HepG2 (cell line): Measurements from ENCODE around the gene CMTM3. TPM values are rescaled to one million over a fixed set of nuclear protein-coding genes. Genes with fewer than 3 reads are reported as not detected.

ENCODE experiments used
- ASH2L ChIP-seq: fragments of 300-600, 200-600 bp; sonication (generic); IDR thresholded peaks from 2 replicates; pipeline ENCODE4 v1.7.0; 2017; ENCODE audit warnings: low read depth, mild to moderate bottlenecking, moderate library complexity, mixed read lengths, low read length; ENCODE audit not compliant: insufficient read length
- CAMTA2 ChIP-seq: sonication (generic); formaldehyde crosslinking; IDR thresholded peaks from 2 replicates; pipeline ENCODE4 v1.4.0; 2020; ENCODE audit warnings: mild to moderate bottlenecking, missing genetic modification reagents, borderline replicate concordance
- HMG20B ChIP-seq: conservative IDR thresholded peaks from 2 replicates; pipeline ENCODE4 v1.6.1; 2016; ENCODE audit warnings: missing genetic modification reagents, missing compliant biosample characterization
- HOXA7 ChIP-seq: sonication (generic); formaldehyde crosslinking; IDR thresholded peaks from 2 replicates; pipeline ENCODE4 v1.8.1; 2022; ENCODE audit warnings: mild to moderate bottlenecking, missing genetic modification reagents, moderate library complexity
- KAT8 ChIP-seq: IDR thresholded peaks from 2 replicates; pipeline ENCODE4 v1.6.1; 2016; ENCODE audit warnings: missing genetic modification reagents, missing compliant biosample characterization
- MAZ ChIP-seq, 2 experiments: sonication (generic) in 1 of 2; formaldehyde crosslinking in 1 of 2; IDR thresholded peaks; 2 replicates each; pipeline versions ENCODE4 v1.5.0 to v1.6.1; 2012 to 2020; ENCODE audit warnings: low read depth in 2 of 2, mild to moderate bottlenecking in 2 of 2, borderline replicate concordance in 1 of 2, improper control_type of control experiment in 1 of 2, low read length in 1 of 2, missing genetic modification reagents in 1 of 2, moderate library complexity in 1 of 2
- NFKB2 ChIP-seq: sonication (generic); formaldehyde crosslinking; IDR thresholded peaks from 2 replicates; pipeline ENCODE4 v1.4.0; 2020; ENCODE audit warnings: missing genetic modification reagents, borderline replicate concordance
- PCBP1 ChIP-seq: fragments of 200-400 bp; formaldehyde crosslinking; IDR thresholded peaks from 2 replicates; pipeline ENCODE4 v1.6.1; 2017; ENCODE audit warnings: mild to moderate bottlenecking, low read depth, low read length, borderline replicate concordance
- PRMT3 ChIP-seq: sonication (generic); formaldehyde crosslinking; IDR thresholded peaks from 2 replicates; pipeline ENCODE4 v1.8.1; 2022; ENCODE audit warnings: low read depth, mild to moderate bottlenecking, moderate library complexity, missing genetic modification reagents, borderline replicate concordance
- PRPF4 ChIP-seq: fragments of 200-400 bp; formaldehyde crosslinking; IDR thresholded peaks from 2 replicates; pipeline ENCODE4 v1.6.1; 2016; ENCODE audit warnings: low read length, low read depth; ENCODE audit not compliant: poor library complexity, severe bottlenecking
- PTBP1 ChIP-seq: fragments of 200-400 bp; formaldehyde crosslinking; IDR thresholded peaks from 2 replicates; pipeline ENCODE4 v1.6.1; 2018; ENCODE audit warnings: low read length, low read depth; ENCODE audit not compliant: poor library complexity, severe bottlenecking
- RFX5 ChIP-seq: IDR thresholded peaks from 2 replicates; pipeline ENCODE4 v1.6.1; 2011; ENCODE audit warnings: low read depth, low read length, improper control_type of control experiment
- SP2 ChIP-seq: sonication (generic); formaldehyde crosslinking; IDR thresholded peaks from 2 replicates; pipeline ENCODE4 v1.5.1; 2020; ENCODE audit warnings: mild to moderate bottlenecking, missing genetic modification reagents
- SPEN ChIP-seq: sonication (generic); formaldehyde crosslinking; IDR thresholded peaks from 2 replicates; pipeline ENCODE4 v1.5.1; 2020; ENCODE audit warnings: low read depth, mild to moderate bottlenecking, missing genetic modification reagents
- XRCC5 ChIP-seq: fragments of 200-400 bp; formaldehyde crosslinking; optimal IDR thresholded peaks from 2 replicates; pipeline ENCODE3; 2017; ENCODE audit warnings: mild to moderate bottlenecking, low read length
- ZBTB21 ChIP-seq: sonication (generic); formaldehyde crosslinking; IDR thresholded peaks from 2 replicates; pipeline ENCODE4 v1.4.0; 2020; ENCODE audit warnings: missing genetic modification reagents
- ZC3H13 ChIP-seq: sonication (generic); formaldehyde crosslinking; IDR thresholded peaks from 2 replicates; pipeline ENCODE4 v1.8.1; 2023; ENCODE audit warnings: mild to moderate bottlenecking, missing genetic modification reagents, moderate library complexity
- ZNF17 ChIP-seq: sonication (generic); formaldehyde crosslinking; IDR thresholded peaks from 2 replicates; pipeline ENCODE4 v1.5.0; 2020; ENCODE audit warnings: mild to moderate bottlenecking, missing genetic modification reagents
- ZNF24 ChIP-seq: fragments of 450-650 bp; IDR thresholded peaks from 2 replicates; pipeline ENCODE4 v1.6.1; 2017; ENCODE audit warnings: antibody characterized with exemption, mild to moderate bottlenecking
- ZNF530 ChIP-seq: sonication (generic); formaldehyde crosslinking; IDR thresholded peaks from 2 replicates; pipeline ENCODE4 v1.5.0; 2020; ENCODE audit warnings: low read depth, mild to moderate bottlenecking, missing genetic modification reagents
- ZNF549 ChIP-seq: sonication (generic); formaldehyde crosslinking; IDR thresholded peaks from 2 replicates; pipeline ENCODE4 v1.5.0; 2020; ENCODE audit warnings: missing genetic modification reagents
- ZNF883 ChIP-seq: sonication (generic); formaldehyde crosslinking; IDR thresholded peaks from 2 replicates; pipeline ENCODE4 v1.5.1; 2020; ENCODE audit warnings: mild to moderate bottlenecking, missing genetic modification reagents; ENCODE audit errors: not compliant biosample characterization
- polyA plus RNA-seq, 8 experiments: library from polyadenylated mRNA; depleted of rRNA in 3 of 8; stranded (reverse) in 7 of 8; unstranded in 1 of 8; fragments of >200 nt; fragmentation: Illumina TruSeq in 4 of 8; extraction: Trizol in 4 of 8; gene quantifications; 2 replicates each; pipeline versions ENCODE4 v1.2.1 to v1.2.3, GENCODE V29; 2011 to 2016; ENCODE audit warnings: low read depth in 4 of 8, missing spikeins in 1 of 8, mixed read lengths in 1 of 8; ENCODE audit not compliant: insufficient read depth in 1 of 8
- total RNA-seq, 5 experiments: library from RNA; depleted of rRNA; stranded (reverse); fragments of >200 nt; fragmentation: Illumina TruSeq; extraction: Trizol; gene quantifications; 2 replicates each; pipeline ENCODE4 v1.2.3, GENCODE V29; 2016; ENCODE audit warnings: low read depth in 1 of 5
- TF ChIP-seq, protein P1 (sequence below): sonication (generic); formaldehyde crosslinking; IDR thresholded peaks from 2 replicates; pipeline ENCODE4 v1.5.0; 2020; ENCODE audit warnings: missing genetic modification reagents
- TF ChIP-seq, protein P2 (sequence below), 2 experiments: sonication (generic) in 1 of 2; formaldehyde crosslinking in 1 of 2; IDR thresholded peaks; 2 replicates each; pipeline versions ENCODE4 v1.5.1 to v1.6.1; 2011 to 2020; ENCODE audit warnings: borderline replicate concordance in 1 of 2, low read depth in 1 of 2, low read length in 1 of 2, mild to moderate bottlenecking in 1 of 2, missing genetic modification reagents in 1 of 2, moderate library complexity in 1 of 2

CMTM3 gene
- total and polyA plus RNA-seq, 2 of the 13 experiments (the other 11 are each of a cell fraction or from before 2014, with no cell fraction given) = 29.2 to 48.7 TPM

DNA sequence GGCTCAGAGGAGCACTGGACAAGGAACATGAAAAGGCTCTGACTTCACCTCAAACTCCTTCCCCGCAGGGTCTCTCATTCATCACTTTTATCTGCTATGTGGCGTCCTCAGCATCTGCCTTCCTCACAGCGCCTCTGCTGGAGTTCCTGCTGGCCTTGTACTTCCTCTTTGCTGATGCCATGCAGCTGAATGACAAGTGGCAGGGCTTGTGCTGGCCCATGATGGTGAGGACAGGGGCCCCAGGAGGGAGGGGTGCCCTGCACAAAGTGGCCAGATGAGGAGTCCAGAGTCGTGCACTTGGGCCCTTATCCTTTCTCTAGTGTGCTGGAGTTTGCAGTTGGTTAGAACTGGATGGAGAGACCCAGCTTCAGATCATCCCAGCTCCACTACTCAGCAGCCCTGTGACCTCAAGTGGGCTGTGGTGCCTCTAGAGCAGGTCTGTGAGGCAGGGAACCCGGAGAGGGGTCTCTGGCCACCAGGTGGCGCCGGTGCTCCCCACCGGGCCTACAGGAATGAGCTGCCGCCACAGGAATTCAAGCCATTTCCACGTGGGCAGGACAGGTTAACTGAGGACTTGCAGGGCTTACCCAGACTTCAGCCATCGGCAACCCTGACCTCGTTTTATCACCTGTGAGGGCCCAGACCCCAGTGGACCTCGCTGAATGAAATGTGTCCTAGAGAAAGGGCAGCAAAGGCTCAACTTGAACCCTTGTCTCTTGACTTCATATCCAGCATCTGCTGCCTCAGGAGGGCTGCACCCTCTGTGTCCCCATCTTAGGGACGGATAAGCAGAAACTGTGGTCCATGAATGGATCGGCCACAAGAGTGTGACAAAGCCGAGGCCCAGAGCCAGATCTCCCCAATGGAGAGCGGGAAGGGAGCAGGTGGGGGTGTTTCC is 4.0 kb downstream of the CMTM3 start (continued):
- no peak for TF ChIP-seq ZBTB21 (CRISPR knock-in tag)
- TF ChIP-seq, protein P1, sequence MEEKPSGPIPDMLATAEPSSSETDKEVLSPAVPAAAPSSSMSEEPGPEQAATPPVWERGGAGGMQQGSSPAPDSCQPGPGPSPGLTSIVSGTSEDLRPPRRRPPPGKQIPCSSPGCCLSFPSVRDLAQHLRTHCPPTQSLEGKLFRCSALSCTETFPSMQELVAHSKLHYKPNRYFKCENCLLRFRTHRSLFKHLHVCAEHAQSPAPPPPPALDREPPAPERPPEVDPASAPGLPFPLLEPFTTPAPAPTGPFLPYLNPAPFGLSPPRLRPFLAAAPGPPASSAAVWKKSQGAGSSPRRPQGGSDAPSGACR (CRISPR knock-in tag) = peak; percentile 87
- TF ChIP-seq ZNF549 (CRISPR knock-in tag) = no peak
- TF ChIP-seq HMG20B (CRISPR knock-in tag) = no peak
- peak; percentile 99 for TF ChIP-seq XRCC5
- TF ChIP-seq NFKB2 = peak; percentile 95
- TF ChIP-seq CAMTA2 (CRISPR knock-in tag) = 0 out of 2 replicates have a peak, but pooled peaks have one; percentile 64
- no peak for TF ChIP-seq PTBP1
- peak; percentile 36; the same call in 1 of the 2 replicates for TF ChIP-seq ZNF24
- TF ChIP-seq KAT8 = peak; percentile 72
- TF ChIP-seq ZNF530 (CRISPR knock-in tag) = no peak
- no peak for TF ChIP-seq SP2 (CRISPR knock-in tag)
- TF ChIP-seq ZNF17 (CRISPR knock-in tag) = no peak; the same call in 1 of the 2 replicates
- TF ChIP-seq SPEN (CRISPR knock-in tag) = peak; percentile 65
- TF ChIP-seq MAZ (IDR thresholded peaks at IDR 0.05; ENCODE audit: borderline replicate concordance, low read depth, low read length) = 0 out of 2 replicates have a peak, but pooled peaks have one; percentile 45
- peak; percentile 77; the same call in 1 of the 2 replicates for TF ChIP-seq MAZ (CRISPR knock-in tag; IDR thresholded peaks at IDR 0.05; ENCODE audit: low read depth)
- no peak for TF ChIP-seq ASH2L
- TF ChIP-seq PCBP1 = no peak
- no peak for TF ChIP-seq HOXA7
- no peak for TF ChIP-seq RFX5
- TF ChIP-seq, protein P2, sequence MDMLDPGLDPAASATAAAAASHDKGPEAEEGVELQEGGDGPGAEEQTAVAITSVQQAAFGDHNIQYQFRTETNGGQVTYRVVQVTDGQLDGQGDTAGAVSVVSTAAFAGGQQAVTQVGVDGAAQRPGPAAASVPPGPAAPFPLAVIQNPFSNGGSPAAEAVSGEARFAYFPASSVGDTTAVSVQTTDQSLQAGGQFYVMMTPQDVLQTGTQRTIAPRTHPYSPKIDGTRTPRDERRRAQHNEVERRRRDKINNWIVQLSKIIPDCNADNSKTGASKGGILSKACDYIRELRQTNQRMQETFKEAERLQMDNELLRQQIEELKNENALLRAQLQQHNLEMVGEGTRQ (IDR thresholded peaks at IDR 0.05; ENCODE audit: low read depth, low read length) = peak; percentile 42; the same call in 1 of the 2 replicates
- TF ChIP-seq, protein P2 (CRISPR knock-in tag; IDR thresholded peaks at IDR 0.05; ENCODE audit: borderline replicate concordance) = 0 out of 2 replicates have a peak, but pooled peaks have one; percentile 43
- TF ChIP-seq PRMT3 (CRISPR knock-in tag) = peak; percentile 88; the same call in 1 of the 2 replicates
- TF ChIP-seq ZC3H13 (CRISPR knock-in tag) = no peak
- peak; percentile 87 for TF ChIP-seq ZNF883
- no peak for TF ChIP-seq PRPF4
